HEK293T (cell line): Measurements from ENCODE around the gene CWH43.

ENCODE experiments used
- CTCF ChIA-PET: fragments of 350-600 bp; formaldehyde crosslinking; extraction: SDS; loops from one replicate; lab custom pipeline; 2021; ENCODE audit warnings: antibody characterized with exemption, inconsistent platforms; lab: Yijun Ruan, JAX
- POLR2A ChIA-PET: fragments of 350-600 bp; formaldehyde crosslinking; extraction: SDS; loops from one replicate; lab custom pipeline; 2020; ENCODE audit warnings: antibody characterized with exemption, inconsistent platforms; lab: Yijun Ruan, JAX
- DNase-seq: peaks from one replicate; pipeline ENCODE4 v3.0.0; 2012; ENCODE audit warnings: mixed read lengths; ENCODE audit errors: extremely low spot score
- ARNT ChIP-seq: fragments of 450-650 bp; IDR thresholded peaks from 2 replicates; pipeline ENCODE4 v1.6.1; 2017; ENCODE audit warnings: mild to moderate bottlenecking
- BHLHE40 ChIP-seq: fragments of 450-650 bp; IDR thresholded peaks from 2 replicates; pipeline ENCODE4 v1.6.1; 2016; ENCODE audit warnings: mild to moderate bottlenecking, moderate library complexity, borderline replicate concordance
- CTBP1 ChIP-seq: fragments of 450-650 bp; IDR thresholded peaks from 2 replicates; pipeline ENCODE4 v1.6.1; 2016; ENCODE audit warnings: borderline replicate concordance
- ELF4 ChIP-seq: fragments of 450-650 bp; IDR thresholded peaks from 2 replicates; pipeline ENCODE4 v1.6.1; 2017; ENCODE audit warnings: antibody characterized with exemption
- FOXA1 ChIP-seq: fragments of 450-650 bp; IDR thresholded peaks from 2 replicates; pipeline ENCODE4 v1.6.1; 2016; ENCODE audit warnings: mild to moderate bottlenecking
- FOXK2 ChIP-seq: fragments of 450-650 bp; IDR thresholded peaks from 2 replicates; pipeline ENCODE4 v1.6.1; 2016; ENCODE audit warnings: mild to moderate bottlenecking
- FOXM1 ChIP-seq: fragments of 450-650 bp; IDR thresholded peaks from 2 replicates; pipeline ENCODE4 v1.6.1; 2017; ENCODE audit warnings: mild to moderate bottlenecking, borderline replicate concordance
- HDGF ChIP-seq: fragments of 450-650 bp; IDR thresholded peaks from 2 replicates; pipeline ENCODE4 v1.6.1; 2017; ENCODE audit warnings: antibody characterized with exemption, borderline replicate concordance
- L3MBTL2 ChIP-seq: fragments of 450-650 bp; conservative IDR thresholded peaks from 2 replicates; pipeline ENCODE4 v1.6.1; 2016; ENCODE audit warnings: mild to moderate bottlenecking
- LEF1 ChIP-seq: fragments of 450-650 bp; IDR thresholded peaks from 2 replicates; pipeline ENCODE4 v1.6.1; 2017; ENCODE audit warnings: mild to moderate bottlenecking, borderline replicate concordance
- NFRKB ChIP-seq: fragments of 450-650 bp; IDR thresholded peaks from 2 replicates; pipeline ENCODE4 v1.6.1; 2016; ENCODE audit warnings: mild to moderate bottlenecking, moderate library complexity
- SP1 ChIP-seq: fragments of 450-650 bp; IDR thresholded peaks from 2 replicates; pipeline ENCODE4 v1.6.1; 2017
- SUZ12 ChIP-seq: fragments of 450-650 bp; IDR thresholded peaks from 2 replicates; pipeline ENCODE4 v1.6.1; 2016; ENCODE audit warnings: mild to moderate bottlenecking
- TARDBP ChIP-seq: fragments of 450-650 bp; IDR thresholded peaks from 2 replicates; pipeline ENCODE4 v1.6.1; 2016
- ZNF384 ChIP-seq: fragments of 450-650 bp; IDR thresholded peaks from 2 replicates; pipeline ENCODE4 v1.6.1; 2016
- TF ChIP-seq, protein P1 (sequence below): fragments of 450-650 bp; IDR thresholded peaks from 2 replicates; pipeline ENCODE4 v1.6.1; 2016

Gene CWH43

DNA sequence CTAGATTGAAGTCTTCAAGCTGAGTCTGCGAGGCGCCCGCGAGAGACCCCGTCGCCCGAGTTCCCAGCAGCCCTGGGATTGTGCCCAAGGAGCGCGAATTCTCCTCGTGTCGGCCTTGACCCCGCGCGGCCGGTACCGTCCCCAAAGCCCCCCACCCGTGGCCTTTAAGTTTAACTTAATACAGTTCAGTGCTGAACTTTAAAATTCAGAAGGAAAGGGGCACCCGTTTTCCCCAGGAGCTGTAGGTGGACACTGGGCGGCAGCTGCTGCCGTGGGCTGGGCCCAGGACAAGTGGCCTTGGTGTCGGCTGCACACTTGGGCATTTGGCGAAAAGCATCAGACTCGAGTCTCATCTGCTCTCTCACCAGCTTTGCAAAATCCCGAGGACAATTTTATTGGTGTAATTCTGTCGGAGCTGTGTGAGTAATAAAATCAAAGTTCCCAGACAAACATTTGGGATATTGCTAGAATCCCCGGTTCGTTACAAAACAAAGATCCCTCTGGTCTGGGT is 634 bp downstream of the CWH43 start:
- ChIA-PET CTCF (no interaction called here), POLR2A (no interaction called here)
- no peak for TF ChIP-seq SUZ12
- no peak for TF ChIP-seq FOXM1
- TF ChIP-seq CTBP1 = no peak
- TF ChIP-seq ZNF384 = no peak
- no peak for TF ChIP-seq TARDBP
- no peak for TF ChIP-seq ELF4
- TF ChIP-seq, protein P1, sequence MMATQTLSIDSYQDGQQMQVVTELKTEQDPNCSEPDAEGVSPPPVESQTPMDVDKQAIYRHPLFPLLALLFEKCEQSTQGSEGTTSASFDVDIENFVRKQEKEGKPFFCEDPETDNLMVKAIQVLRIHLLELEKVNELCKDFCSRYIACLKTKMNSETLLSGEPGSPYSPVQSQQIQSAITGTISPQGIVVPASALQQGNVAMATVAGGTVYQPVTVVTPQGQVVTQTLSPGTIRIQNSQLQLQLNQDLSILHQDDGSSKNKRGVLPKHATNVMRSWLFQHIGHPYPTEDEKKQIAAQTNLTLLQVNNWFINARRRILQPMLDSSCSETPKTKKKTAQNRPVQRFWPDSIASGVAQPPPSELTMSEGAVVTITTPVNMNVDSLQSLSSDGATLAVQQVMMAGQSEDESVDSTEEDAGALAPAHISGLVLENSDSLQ = no peak
- no peak for TF ChIP-seq LEF1
- no peak for TF ChIP-seq FOXA1
- TF ChIP-seq ARNT = no peak
- no peak for TF ChIP-seq SP1
- no peak for TF ChIP-seq BHLHE40
- no peak for TF ChIP-seq HDGF
- TF ChIP-seq NFRKB = no peak
- no peak for DNase-seq

DNA sequence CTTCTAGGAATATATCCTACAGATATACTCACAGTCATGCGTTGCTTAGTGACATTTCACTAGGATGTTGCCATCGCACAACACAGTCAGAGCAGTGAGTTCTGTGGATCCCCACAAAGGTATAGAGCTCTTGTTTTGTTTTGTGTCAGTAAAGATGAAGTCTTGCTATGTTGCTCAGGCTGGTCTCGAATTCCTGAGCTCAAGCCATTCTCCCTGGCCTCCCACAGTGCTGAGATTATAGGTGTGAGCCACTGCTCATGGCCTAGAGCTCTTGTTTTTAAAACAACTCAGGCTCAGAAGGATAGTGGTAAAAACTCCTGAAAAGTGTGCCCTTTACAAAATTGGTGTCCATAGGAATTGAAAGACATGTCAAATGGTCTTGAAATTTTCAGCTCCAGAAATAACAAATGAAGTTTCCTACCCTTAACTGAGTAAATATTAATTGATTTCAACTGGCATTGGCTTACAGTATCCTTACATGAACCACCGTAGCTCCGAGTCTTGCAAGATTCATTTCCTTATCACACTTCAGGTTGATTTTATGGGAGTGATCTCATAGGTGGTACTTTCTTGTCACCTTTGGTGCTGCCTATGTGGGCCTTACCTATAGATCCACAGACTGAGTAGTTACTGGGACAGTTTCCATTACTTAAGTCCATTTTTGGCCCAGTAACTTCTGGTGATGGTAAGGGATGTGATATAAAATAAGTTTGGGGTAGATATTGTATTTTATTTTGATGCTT is 3.6 kb downstream of the CWH43 start:
- no peak for DNase-seq
- POLR2A ChIA-PET = no interaction called here
- TF ChIP-seq ZNF384 = no peak
- no peak for TF ChIP-seq FOXK2
- no peak for TF ChIP-seq CTBP1
- TF ChIP-seq FOXA1 = no peak
- TF ChIP-seq FOXM1 = no peak
- no peak for TF ChIP-seq SP1
- TF ChIP-seq TARDBP = no peak
- no peak for TF ChIP-seq NFRKB
- TF ChIP-seq L3MBTL2 = no peak
- TF ChIP-seq, protein P1 = no peak
- no peak for TF ChIP-seq ELF4
- TF ChIP-seq LEF1 = no peak
- TF ChIP-seq ARNT = no peak
- CTCF ChIA-PET = no interaction called here

DNA sequence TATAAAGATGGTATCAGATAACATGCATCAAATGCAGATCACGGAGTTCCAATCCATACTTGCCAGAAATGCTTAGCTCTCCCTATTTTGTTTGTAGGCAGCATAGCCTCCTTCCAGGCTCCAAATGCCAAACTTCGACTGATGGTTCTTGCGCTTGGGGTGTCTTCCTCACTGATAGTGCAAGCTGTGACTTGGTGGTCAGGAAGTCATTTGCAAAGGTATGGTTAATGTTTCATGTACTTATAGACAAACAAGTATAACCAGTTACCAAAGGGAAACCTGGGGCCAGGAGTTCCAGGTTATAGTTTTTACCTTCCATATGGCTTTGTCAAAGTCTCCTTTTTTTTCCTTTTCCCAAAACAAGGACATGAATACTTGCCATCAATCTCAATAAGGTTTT is 5.3 kb downstream of the CWH43 start:
- ChIA-PET POLR2A (no interaction called here), CTCF (no interaction called here)
- DNase-seq = no peak
- TF ChIP-seq CTBP1 (no peak), BHLHE40 (no peak), ELF4 (no peak), FOXM1 (no peak), LEF1 (no peak), TARDBP (no peak), L3MBTL2 (no peak), FOXA1 (no peak), FOXK2 (no peak)
- TF ChIP-seq, protein P1 = no peak

DNA sequence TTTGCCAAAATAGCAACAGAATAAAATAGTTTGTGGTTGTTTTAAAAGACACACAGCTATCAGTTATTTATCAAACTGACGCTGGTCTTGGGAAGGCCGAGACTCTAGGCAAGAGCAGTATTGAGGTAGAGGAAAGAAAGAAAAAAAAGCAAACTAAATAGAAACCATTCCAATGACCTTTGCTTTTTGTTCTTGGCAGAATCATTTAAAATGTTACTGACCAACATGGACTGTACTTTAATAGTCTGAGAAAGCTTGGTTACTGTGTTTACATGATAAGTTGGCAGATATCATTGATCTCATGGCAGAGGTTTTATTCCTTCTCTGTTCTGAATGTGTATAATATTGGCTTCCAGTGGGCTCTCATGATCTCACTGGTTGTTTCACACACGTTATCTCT is 11.9 kb downstream of the CWH43 start:
- ChIA-PET POLR2A (no interaction called here), CTCF (no interaction called here)
- TF ChIP-seq FOXA1 = no peak
- no peak for DNase-seq

DNA sequence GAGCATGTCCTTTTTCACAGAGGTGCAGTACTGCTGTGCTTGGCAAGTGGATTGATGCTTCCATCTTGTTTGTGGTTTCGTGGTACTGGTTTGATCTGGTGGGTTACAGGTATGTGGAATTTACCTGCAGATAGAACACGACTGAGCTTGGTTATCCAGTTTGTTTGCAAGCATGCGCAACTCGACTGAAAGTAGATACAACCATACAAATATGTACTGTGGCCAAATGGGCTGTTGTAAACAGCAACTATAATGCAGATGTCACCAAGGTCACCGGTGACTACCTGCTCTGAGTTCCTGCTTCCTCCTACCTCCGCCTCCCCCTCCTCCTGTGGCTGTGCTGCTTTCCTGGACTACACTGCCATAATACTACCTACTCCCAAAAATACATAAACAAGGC is 12.4 kb downstream of the CWH43 start:
- no peak for DNase-seq
- no peak for TF ChIP-seq ELF4
- TF ChIP-seq L3MBTL2 = no peak
- no peak for TF ChIP-seq BHLHE40
- TF ChIP-seq ARNT = no peak
- TF ChIP-seq, protein P1 = no peak
- no peak for TF ChIP-seq FOXK2
- no peak for TF ChIP-seq SP1
- no peak for TF ChIP-seq FOXA1
- no peak for TF ChIP-seq SUZ12
- ChIA-PET POLR2A (no interaction called here), CTCF (no interaction called here)

DNA sequence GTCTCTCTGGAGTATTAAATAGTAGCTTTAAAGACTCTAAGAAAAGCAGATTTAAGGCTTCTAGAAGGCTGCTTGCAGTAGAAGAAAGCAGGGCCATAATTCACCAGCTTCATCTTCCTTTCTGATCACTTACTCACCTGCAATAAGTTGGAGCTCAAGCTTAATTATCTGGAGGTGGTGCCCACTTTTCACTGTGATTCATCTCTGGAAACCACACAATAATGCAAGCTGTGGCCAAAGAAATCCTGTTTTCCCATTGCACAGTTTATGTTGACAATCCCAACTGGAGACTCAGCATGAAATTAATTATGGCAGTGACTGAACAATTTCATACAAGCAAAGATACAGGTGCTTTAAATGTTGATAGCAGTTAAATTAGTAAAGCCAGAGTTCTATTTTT is 14.7 kb downstream of the CWH43 start:
- no peak for DNase-seq
- TF ChIP-seq FOXM1 = no peak
- no peak for TF ChIP-seq CTBP1
- TF ChIP-seq TARDBP = no peak
- CTCF ChIA-PET = no interaction called here
- POLR2A ChIA-PET = no interaction called here

DNA sequence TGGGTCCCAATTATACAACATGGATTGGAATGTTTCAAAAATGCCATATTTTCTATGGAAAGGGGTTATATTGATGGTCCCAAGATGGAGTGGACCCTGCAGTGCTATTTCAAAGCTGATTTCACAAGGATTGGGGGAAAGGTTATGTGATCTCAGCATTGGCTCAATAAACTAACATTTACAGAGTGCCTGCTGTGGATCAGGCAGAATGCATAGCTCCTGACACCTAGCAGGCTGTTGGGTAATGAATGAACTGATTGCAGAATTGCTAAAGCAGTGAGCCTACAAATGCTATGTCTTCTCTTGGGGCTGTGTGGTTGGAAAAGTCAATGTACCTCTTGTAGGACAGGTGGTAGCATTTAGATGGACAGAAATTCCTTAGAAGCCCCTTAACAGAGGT is 16.9 kb downstream of the CWH43 start:
- POLR2A ChIA-PET = no interaction called here
- TF ChIP-seq BHLHE40 = no peak
- TF ChIP-seq, protein P1 = no peak
- TF ChIP-seq TARDBP = no peak
- TF ChIP-seq ARNT = no peak
- no peak for TF ChIP-seq ELF4
- no peak for TF ChIP-seq HDGF
- TF ChIP-seq L3MBTL2 = no peak
- TF ChIP-seq FOXA1 = no peak
- TF ChIP-seq FOXM1 = no peak
- CTCF ChIA-PET = no interaction called here
- no peak for DNase-seq
